Cardiac fibroblast (primary cell): Measurements from ENCODE around the gene MEF2C.

Experiments used
- DNase-seq, 2 donors: peaks; one replicate each; pipeline versions ENCODE4 v3.0.0 to v3.0.0-alpha.2; 2010; ENCODE audit warnings: low read depth in 2 of 2
- H3K4me3 ChIP-seq, 2 donors: replicated peaks in 1 of 2; 1 replicate in 1 of 2; 2 replicates in 1 of 2; pipeline ENCODE4 v1.5.1; 2011; ENCODE audit warnings: low read depth in 2 of 2, low read length in 2 of 2, mild to moderate bottlenecking in 2 of 2, moderate library complexity in 1 of 2
- CTCF ChIP-seq: IDR thresholded peaks from one replicate; pipeline ENCODE4 v1.5.1; 2011; ENCODE audit warnings: low read depth, mild to moderate bottlenecking, low read length, inconsistent platforms

Gene MEF2C

GRCh38 chr5:88782571-88782970 lies 100.4 kb downstream of the MEF2C start:
- no peak for DNase-seq
- no peak for TF ChIP-seq CTCF
- no peak overlapping the region for H3K4me3 ChIP-seq

GRCh38 chr5:88780736-88781135 lies 102.2 kb downstream of the MEF2C start:
- H3K4me3 ChIP-seq = no peak overlapping the region
- no peak for DNase-seq
- TF ChIP-seq CTCF = no peak

- peak in 1 of 2 donors; percentile 42 for DNase-seq
- no peak overlapping the region for H3K4me3 ChIP-seq
- TF ChIP-seq CTCF = no peak
Measured at GRCh38 chr5:88778736-88779135, 104.2 kb downstream of the MEF2C start.

- DNase-seq = no peak
- no peak for TF ChIP-seq CTCF
- H3K4me3 ChIP-seq = no peak overlapping the region
Measured at GRCh38 chr5:88776692-88777091, 106.3 kb downstream of the MEF2C start.

GRCh38 chr5:88772831-88773230 lies 110.2 kb downstream of the MEF2C start:
- DNase-seq = no peak
- no peak for TF ChIP-seq CTCF
- H3K4me3 ChIP-seq = no peak overlapping the region

- H3K4me3 ChIP-seq = no peak overlapping the region
- DNase-seq = no peak
- no peak for TF ChIP-seq CTCF
Measured at GRCh38 chr5:88772047-88772446, 110.9 kb downstream of the MEF2C start.
